KMS-11 (cell line): Measurements from ENCODE around the gene IFT122.

Experiments used
- H2AFZ ChIP-seq: fragments of 200-600 bp; sonication (generic); 2 replicates; pipeline ENCODE4 v1.6.1; 2016; ENCODE audit warnings: antibody characterized with exemption, mixed run types, low read depth
- H3K27ac ChIP-seq: fragments of 200-600 bp; sonication (generic); 2 replicates; pipeline ENCODE4 v1.6.1; 2016; ENCODE audit warnings: mild to moderate bottlenecking, mixed run types
- H3K27me3 ChIP-seq: fragments of 200-600 bp; sonication (generic); 2 replicates; pipeline ENCODE4 v1.6.1; 2017; ENCODE audit warnings: mild to moderate bottlenecking, low read depth, mixed run types, moderate library complexity; ENCODE audit not compliant: insufficient read depth
- H3K36me3 ChIP-seq: fragments of 200-600 bp; sonication (generic); 2 replicates; pipeline ENCODE4 v1.6.1; 2017; ENCODE audit warnings: mild to moderate bottlenecking, mixed run types; ENCODE audit not compliant: insufficient read depth
- H3K4me1 ChIP-seq: fragments of 200-600 bp; sonication (generic); 2 replicates; pipeline ENCODE4 v1.6.1; 2016; ENCODE audit warnings: mild to moderate bottlenecking, low read depth, mixed run types; ENCODE audit not compliant: poor library complexity, severe bottlenecking
- H3K4me2 ChIP-seq: fragments of 200-600 bp; sonication (generic); 2 replicates; pipeline ENCODE4 v1.7.0; 2016; ENCODE audit warnings: mild to moderate bottlenecking, mixed run types
- H3K4me3 ChIP-seq: fragments of 200-600 bp; sonication (generic); IDR thresholded peaks from 2 replicates; pipeline ENCODE4 v1.6.1; 2017; ENCODE audit warnings: low read depth, low read length, mixed read lengths; ENCODE audit not compliant: insufficient read depth
- H3K79me2 ChIP-seq: fragments of 200-600 bp; sonication (generic); 2 replicates; pipeline ENCODE4 v1.6.1; 2016; ENCODE audit warnings: low read depth, mixed run types; ENCODE audit not compliant: insufficient read depth
- H3K9ac ChIP-seq: fragments of 200-600 bp; sonication (generic); 2 replicates; pipeline ENCODE4 v1.6.1; 2016; ENCODE audit warnings: mild to moderate bottlenecking, mixed run types
- H4K20me1 ChIP-seq: fragments of 200-600 bp; sonication (generic); 2 replicates; pipeline ENCODE4 v1.6.1; 2016; ENCODE audit warnings: mild to moderate bottlenecking, mixed run types; ENCODE audit not compliant: insufficient read depth
- CTCF ChIP-seq: fragments of 200-600 bp; sonication (generic); conservative IDR thresholded peaks from 2 replicates; pipeline ENCODE4 v1.6.1; 2017; ENCODE audit warnings: low read depth, mild to moderate bottlenecking, antibody characterized with exemption, low read length, moderate library complexity, mixed read lengths

The IFT122 gene

GRCh38 chr3:129432671-129433070, 7.4 kb upstream of the IFT122 start:
- Histone ChIP-seq H3K9ac (no peak overlapping the region), H3K27ac (no peak overlapping the region), H3K36me3 (peaks cover 6% of the 10 kb centered on the region; the same call in 1 of the 2 replicates), H2AFZ (no peak overlapping the region), H3K4me1 (peaks cover 79% of the 10 kb centered on the region), H3K27me3 (no peaks in the 10 kb centered on the region), H3K4me3 (no peak overlapping the region), H4K20me1 (no peaks in the 10 kb centered on the region), H3K4me2 (no peak overlapping the region), H3K79me2 (peaks cover 20% of the 10 kb centered on the region; the same call in 1 of the 2 replicates)
- no peak for TF ChIP-seq CTCF

- Histone ChIP-seq H3K4me1 (peaks cover 81% of the 10 kb centered on the region), H3K79me2 (peaks cover 29% of the 10 kb centered on the region), H3K9ac (no peak overlapping the region), H3K27ac (no peak overlapping the region), H3K36me3 (peaks cover 6% of the 10 kb centered on the region; the same call in 1 of the 2 replicates), H3K4me2 (no peak overlapping the region), H2AFZ (no peak overlapping the region), H3K4me3 (no peak overlapping the region), H4K20me1 (no peaks in the 10 kb centered on the region), H3K27me3 (no peaks in the 10 kb centered on the region)
- TF ChIP-seq CTCF: no peak
Measured at GRCh38 chr3:129433565-129433964, 6.5 kb upstream of the IFT122 start.

GRCh38 chr3:129434140-129434539, 5.9 kb upstream of the IFT122 start:
- H4K20me1 ChIP-seq: no peaks in the 10 kb centered on the region
- no peak overlapping the region for H3K9ac ChIP-seq
- peaks cover 35% of the 10 kb centered on the region for H3K79me2 ChIP-seq
- H3K4me2 ChIP-seq: no peak overlapping the region
- no peak for TF ChIP-seq CTCF
- H3K4me3 ChIP-seq: no peak overlapping the region
- H2AFZ ChIP-seq: no peak overlapping the region
- H3K27ac ChIP-seq: no peak overlapping the region
- peaks cover 6% of the 10 kb centered on the region; the same call in 1 of the 2 replicates for H3K36me3 ChIP-seq
- H3K27me3 ChIP-seq: no peaks in the 10 kb centered on the region
- peaks cover 78% of the 10 kb centered on the region for H3K4me1 ChIP-seq

- Histone ChIP-seq H3K4me2 (0 out of 2 replicates have a peak overlapping the region, but pooled peaks have one; percentile 3), H3K4me3 (no peak overlapping the region), H3K27ac (no peak overlapping the region), H3K27me3 (no peaks in the 10 kb centered on the region), H4K20me1 (no peaks in the 10 kb centered on the region), H3K36me3 (peaks cover 6% of the 10 kb centered on the region; the same call in 1 of the 2 replicates), H3K79me2 (peaks cover 41% of the 10 kb centered on the region), H3K4me1 (peaks cover 65% of the 10 kb centered on the region), H3K9ac (no peak overlapping the region), H2AFZ (no peak overlapping the region)
- no peak for TF ChIP-seq CTCF
Measured at GRCh38 chr3:129435367-129435766, 4.7 kb upstream of the IFT122 start.
